ENCODE data around the gene ODAD4. TPM values are rescaled to one million over a fixed set of nuclear protein-coding genes. Genes with fewer than 3 reads are reported as not detected.
A peak's percentile ranks its signal among the peaks of the same experiment; 100 is the strongest.

The ODAD4 gene
- total and polyA plus RNA-seq, 8 donors: 0.20 to 4.1 (median 0.72) TPM

DNA sequence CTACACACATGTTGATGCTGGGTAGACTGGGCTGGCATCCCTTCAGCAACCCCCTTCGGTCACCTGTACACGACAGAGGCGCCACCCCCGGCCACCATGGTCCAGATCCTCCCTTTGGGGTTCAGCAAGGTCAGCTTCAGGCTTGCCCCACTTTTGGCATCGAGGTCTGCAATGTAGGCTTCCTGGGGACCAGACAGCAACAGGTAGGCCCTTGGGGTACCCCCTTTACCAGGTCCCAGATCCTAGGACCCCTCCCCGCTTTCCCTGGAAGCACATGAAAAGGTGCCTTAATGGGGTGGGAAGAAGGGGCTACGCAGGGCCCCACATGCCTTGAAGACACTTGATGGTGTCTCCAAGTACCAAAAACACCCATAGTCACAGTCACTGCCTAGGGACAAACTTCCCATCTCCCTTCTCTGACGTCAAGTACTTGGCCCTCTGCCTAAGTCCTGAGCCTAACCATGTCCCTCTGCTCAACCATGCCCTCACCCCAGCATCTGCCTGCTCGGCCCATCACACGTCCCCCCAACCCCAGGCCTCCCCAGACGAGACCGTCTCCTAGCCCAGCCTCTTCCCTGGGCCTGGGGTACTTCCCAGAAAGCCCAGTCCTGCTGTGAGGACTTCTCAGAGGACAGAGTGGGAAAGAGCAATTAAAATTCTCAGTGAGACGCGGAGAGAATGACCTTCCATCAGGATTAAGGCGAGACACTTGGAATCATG is 23.8 kb upstream of the ODAD4 start:
- 84 to 89% methylated on average over 15 of the region's 15 CpGs for WGBS, 2 donors
- Histone ChIP-seq H3K4me1 (peaks cover 0 to 25% (median 14%) of the 10 kb centered on the region in 3 donors), H3K36me3 (peaks cover 4 to 59% (median 5%) of the 10 kb centered on the region in 3 donors), H3K4me3 (no peak overlapping the region), H3K9me3 (no peaks in the 10 kb centered on the region), H3K27me3 (no peaks in the 10 kb centered on the region), H3K27ac (peak overlapping the region in 1 of 4 donors; percentile 33)
- no peak for DNase-seq
- ATAC-seq: no peak
- no peak for FAIRE-seq
- intact Hi-C loops (cut with DNase I): no loop called here
- TF ChIP-seq, protein P1, sequence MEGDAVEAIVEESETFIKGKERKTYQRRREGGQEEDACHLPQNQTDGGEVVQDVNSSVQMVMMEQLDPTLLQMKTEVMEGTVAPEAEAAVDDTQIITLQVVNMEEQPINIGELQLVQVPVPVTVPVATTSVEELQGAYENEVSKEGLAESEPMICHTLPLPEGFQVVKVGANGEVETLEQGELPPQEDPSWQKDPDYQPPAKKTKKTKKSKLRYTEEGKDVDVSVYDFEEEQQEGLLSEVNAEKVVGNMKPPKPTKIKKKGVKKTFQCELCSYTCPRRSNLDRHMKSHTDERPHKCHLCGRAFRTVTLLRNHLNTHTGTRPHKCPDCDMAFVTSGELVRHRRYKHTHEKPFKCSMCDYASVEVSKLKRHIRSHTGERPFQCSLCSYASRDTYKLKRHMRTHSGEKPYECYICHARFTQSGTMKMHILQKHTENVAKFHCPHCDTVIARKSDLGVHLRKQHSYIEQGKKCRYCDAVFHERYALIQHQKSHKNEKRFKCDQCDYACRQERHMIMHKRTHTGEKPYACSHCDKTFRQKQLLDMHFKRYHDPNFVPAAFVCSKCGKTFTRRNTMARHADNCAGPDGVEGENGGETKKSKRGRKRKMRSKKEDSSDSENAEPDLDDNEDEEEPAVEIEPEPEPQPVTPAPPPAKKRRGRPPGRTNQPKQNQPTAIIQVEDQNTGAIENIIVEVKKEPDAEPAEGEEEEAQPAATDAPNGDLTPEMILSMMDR (IDR thresholded peaks at IDR 0.05): no peak

DNA sequence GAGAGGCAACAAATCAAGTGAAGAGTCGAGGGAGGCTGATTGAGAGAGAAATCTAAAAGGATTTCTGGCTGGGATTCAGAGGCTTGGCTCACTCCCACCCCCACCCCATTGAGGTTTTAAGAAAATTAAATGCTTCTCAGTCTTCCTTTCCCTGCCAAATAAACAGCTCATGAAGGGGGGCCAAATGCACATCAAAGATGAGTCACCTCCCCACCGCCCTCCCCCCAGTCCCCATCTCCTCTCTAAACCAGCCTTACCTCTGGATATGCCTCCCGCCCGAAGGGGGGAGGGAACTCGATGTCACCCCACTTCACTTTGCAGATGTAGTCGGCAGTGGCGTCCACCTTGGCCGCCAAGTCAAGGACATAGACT is 23.2 kb upstream of the ODAD4 start:
- H3K4me3 ChIP-seq: no peak overlapping the region
- intact Hi-C loops (cut with DNase I): no loop called here
- H3K36me3 ChIP-seq: peaks cover 5 to 58% (median 7%) of the 10 kb centered on the region in 3 donors
- no peaks in the 10 kb centered on the region for H3K27me3 ChIP-seq
- DNase-seq: no peak
- TF ChIP-seq, protein P1 (IDR thresholded peaks at IDR 0.05): no peak
- FAIRE-seq: no peak
- no peaks in the 10 kb centered on the region for H3K9me3 ChIP-seq
- WGBS, 2 donors: 75 to 79% methylated on average over 7 to 8 of the region's 8 CpGs
- peaks cover 0 to 25% (median 14%) of the 10 kb centered on the region in 3 donors for H3K4me1 ChIP-seq
- ATAC-seq: peak in 1 of 4 donors; percentile 7
- peak overlapping the region in 2 of 4 donors; percentile 22 to 48 for H3K27ac ChIP-seq

DNA sequence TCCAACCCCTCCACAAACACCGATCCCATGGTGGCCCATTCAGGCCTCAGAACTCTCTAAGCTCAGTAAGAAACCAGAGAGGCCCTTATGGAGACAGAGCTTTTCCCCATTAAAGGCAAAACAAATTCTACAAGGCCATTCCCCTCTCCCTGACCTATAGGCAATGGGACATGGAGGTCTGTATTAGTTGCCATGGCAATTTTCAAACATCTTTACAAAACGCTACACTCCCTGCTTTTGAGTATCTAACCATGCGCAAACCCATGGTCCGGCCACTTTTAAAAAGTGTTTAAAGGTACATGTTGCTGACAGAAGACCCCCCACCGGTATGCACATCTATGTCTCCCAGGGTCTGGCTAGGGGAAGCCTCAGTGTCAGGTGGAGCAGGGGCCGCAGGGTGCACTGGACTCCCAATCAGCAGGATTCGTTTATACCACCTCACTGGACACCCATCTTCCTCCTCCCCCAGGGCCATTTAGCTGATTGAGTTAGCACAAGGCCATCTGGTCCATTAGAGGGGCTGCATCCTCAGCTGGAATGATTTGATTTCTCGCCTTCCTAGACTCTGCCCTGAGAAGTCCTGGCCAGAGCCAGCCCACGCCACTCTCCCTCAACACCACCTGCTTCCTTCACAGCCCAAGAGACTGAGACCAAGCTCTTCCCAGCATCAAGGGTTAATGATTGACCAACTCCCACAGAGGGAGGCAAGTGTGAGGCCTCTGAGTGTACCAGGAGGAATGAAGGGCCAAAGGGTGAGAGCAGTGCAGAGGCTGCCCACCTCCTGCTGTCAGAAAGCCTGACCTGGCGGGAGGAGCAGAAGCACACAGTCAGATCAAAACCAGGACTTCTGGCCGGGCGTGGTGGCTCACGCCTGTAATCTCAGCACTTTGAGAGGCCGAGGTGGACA is 22.5 kb upstream of the ODAD4 start:
- peak in 3 of 6 donors; percentile 45 to 81 (median 64) for DNase-seq

DNA sequence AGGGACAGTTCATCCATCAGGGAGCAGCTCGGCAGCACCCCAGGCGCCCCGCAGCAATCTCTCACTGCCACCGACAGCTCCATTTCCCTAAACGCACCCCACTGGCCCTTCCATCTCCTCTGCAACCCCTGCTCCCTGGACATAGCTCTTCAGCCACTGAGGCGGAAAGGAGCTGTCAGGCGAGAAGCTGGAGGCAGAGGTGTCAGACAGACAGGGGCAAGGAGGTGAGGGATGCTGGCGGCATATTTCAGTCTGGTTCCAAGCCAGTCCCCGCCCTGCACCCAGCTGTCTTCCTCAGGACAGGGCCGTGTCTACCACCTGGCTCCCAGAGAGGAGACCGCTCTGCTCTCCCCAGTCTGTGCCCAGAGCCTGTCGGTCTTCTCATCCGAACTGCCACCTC is 21.3 kb upstream of the ODAD4 start:
- WGBS, 2 donors: 93 to 97% methylated on average over 11 to 13 of the region's 13 CpGs
- Histone ChIP-seq H3K27me3 (no peaks in the 10 kb centered on the region), H3K36me3 (peaks cover 5 to 53% (median 7%) of the 10 kb centered on the region in 3 donors), H3K4me3 (no peak overlapping the region), H3K4me1 (peaks cover 0 to 25% (median 14%) of the 10 kb centered on the region in 3 donors), H3K9me3 (no peaks in the 10 kb centered on the region), H3K27ac (peak overlapping the region in 2 of 4 donors; percentile 6 to 29)
- TF ChIP-seq, protein P1 (IDR thresholded peaks at IDR 0.05): no peak
- DNase-seq (no peak), FAIRE-seq (no peak), ATAC-seq (no peak)
- intact Hi-C loops (cut with DNase I): no loop called here

More for the DNA sequence above, 22.5 kb upstream of the ODAD4 start:
- no peak for FAIRE-seq
- ATAC-seq: peak; percentile 64 to 88 (median 87)
- no peak overlapping the region for H3K4me3 ChIP-seq
- WGBS, 2 donors: 51 to 54% methylated on average over 14 of the region's 14 CpGs
- no peaks in the 10 kb centered on the region for H3K27me3 ChIP-seq
- intact Hi-C loops (cut with DNase I): no loop called here
- no peaks in the 10 kb centered on the region for H3K9me3 ChIP-seq
- peaks cover 5 to 59% (median 7%) of the 10 kb centered on the region in 3 donors for H3K36me3 ChIP-seq
- TF ChIP-seq, protein P1 (IDR thresholded peaks at IDR 0.05): no peak
- peaks cover 0 to 25% (median 14%) of the 10 kb centered on the region in 3 donors for H3K4me1 ChIP-seq
- H3K27ac ChIP-seq: peak overlapping the region in 3 of 4 donors; percentile 6 to 48 (median 22)
